WTC11 (cell line): ENCODE measurements around the gene TAF5.

Experiments
- ATF2 ChIP-seq: sonication (generic); formaldehyde crosslinking; IDR thresholded peaks from 2 replicates; pipeline ENCODE4 v1.8.1; 2022; ENCODE audit warnings: low read depth, missing genetic modification reagents, borderline replicate concordance
- ATF6 ChIP-seq: sonication (generic); formaldehyde crosslinking; IDR thresholded peaks from 2 replicates; pipeline ENCODE4 v1.8.1; 2023; ENCODE audit warnings: mild to moderate bottlenecking, missing genetic modification reagents
- CTCF ChIP-seq: fragments of 200-600 bp; IDR thresholded peaks from 2 replicates; pipeline ENCODE4 v1.8.0; 2022; ENCODE audit warnings: antibody characterized with exemption
- E2F5 ChIP-seq: sonication (generic); formaldehyde crosslinking; IDR thresholded peaks from 2 replicates; pipeline ENCODE4 v1.8.1; 2022; ENCODE audit warnings: mild to moderate bottlenecking, moderate library complexity, missing genetic modification reagents
- FOXP4 ChIP-seq: sonication (generic); formaldehyde crosslinking; IDR thresholded peaks from 2 replicates; pipeline ENCODE4 v1.8.0; 2022; ENCODE audit warnings: mild to moderate bottlenecking, missing genetic modification reagents
- GABPB1 ChIP-seq: sonication (generic); formaldehyde crosslinking; IDR thresholded peaks from 2 replicates; pipeline ENCODE4 v1.8.1; 2023; ENCODE audit warnings: mild to moderate bottlenecking, missing genetic modification reagents
- NR3C1 ChIP-seq: sonication (generic); formaldehyde crosslinking; conservative IDR thresholded peaks from 2 replicates; pipeline ENCODE4 v1.8.1; 2023; ENCODE audit warnings: low read depth, mild to moderate bottlenecking, missing genetic modification reagents
- PRDM15 ChIP-seq: sonication (generic); formaldehyde crosslinking; IDR thresholded peaks from 2 replicates; pipeline ENCODE4 v1.8.0; 2022; ENCODE audit warnings: missing genetic modification reagents
- STAT6 ChIP-seq: sonication (generic); formaldehyde crosslinking; conservative IDR thresholded peaks from 2 replicates; pipeline ENCODE4 v1.8.1; 2023; ENCODE audit warnings: mild to moderate bottlenecking, low read depth, missing genetic modification reagents, moderate library complexity
- TP53 ChIP-seq: sonication (generic); formaldehyde crosslinking; IDR thresholded peaks from 2 replicates; pipeline ENCODE4 v1.8.1; 2023; ENCODE audit warnings: mild to moderate bottlenecking, missing genetic modification reagents

- TF ChIP-seq CTCF, result no peak
- TF ChIP-seq NR3C1 (CRISPR knock-in tag), result no peak
- no peak for TF ChIP-seq FOXP4 (CRISPR knock-in tag)
- no peak for TF ChIP-seq TP53 (CRISPR knock-in tag)
- no peak for TF ChIP-seq PRDM15 (CRISPR knock-in tag)
- no peak for TF ChIP-seq ATF2 (CRISPR knock-in tag)
- no peak for TF ChIP-seq ATF6
- no peak for TF ChIP-seq STAT6 (CRISPR knock-in tag)
- TF ChIP-seq GABPB1 (CRISPR knock-in tag), result no peak
- no peak for TF ChIP-seq E2F5 (CRISPR knock-in tag)
Measured at GRCh38 chr10:103428989-103429643, 61.3 kb downstream of the TAF5 start.
